Endothelial cell (in vitro differentiated cells): ENCODE data around the gene PNKP. TPM values are rescaled to one million over a fixed set of nuclear protein-coding genes. Genes with fewer than 3 reads are reported as not detected.
A peak's percentile ranks its signal among the peaks of the same experiment; 100 is the strongest.

Source experiments
- DNase-seq: peaks from one replicate; pipeline ENCODE4 v3.0.0; 2021; ENCODE audit warnings: low spot score
- H3K27ac Mint-ChIP-seq: one replicate; pipeline ENCODE4 v1.8.0; 2021; ENCODE audit warnings: mixed read lengths, inconsistent platforms; ENCODE audit not compliant: unreplicated experiment
- H3K27me3 Mint-ChIP-seq: one replicate; pipeline ENCODE4 v1.8.0; 2021; ENCODE audit warnings: mild to moderate bottlenecking, moderate library complexity, mixed read lengths, inconsistent platforms; ENCODE audit not compliant: unreplicated experiment
- H3K36me3 Mint-ChIP-seq: one replicate; pipeline ENCODE4 v1.8.0; 2021; ENCODE audit warnings: mild to moderate bottlenecking, low read depth, mixed read lengths, inconsistent platforms; ENCODE audit not compliant: unreplicated experiment
- H3K4me1 Mint-ChIP-seq: one replicate; pipeline ENCODE4 v1.8.0; 2021; ENCODE audit warnings: mild to moderate bottlenecking, mixed read lengths, inconsistent platforms; ENCODE audit not compliant: unreplicated experiment
- H3K4me3 Mint-ChIP-seq: one replicate; pipeline ENCODE4 v1.8.0; 2021; ENCODE audit warnings: mild to moderate bottlenecking, mixed read lengths, inconsistent platforms; ENCODE audit not compliant: unreplicated experiment
- H3K9me3 Mint-ChIP-seq: one replicate; pipeline ENCODE4 v1.8.0; 2021; ENCODE audit warnings: mixed read lengths, inconsistent platforms; ENCODE audit not compliant: unreplicated experiment
- total RNA-seq: library from RNA; stranded (reverse); fragmentation: NEBNext Ultra II Directional; extraction: Animal tissue kit (Norgen Biotek cat#: 25700); gene quantifications from one replicate; pipeline ENCODE4 v1.2.1, GENCODE V29; 2021; ENCODE audit not compliant: unreplicated experiment
- TF ChIP-seq, protein P1 (sequence below): fragments of 200-600 bp; sonication (generic); IDR thresholded peaks from one replicate; pipeline ENCODE4 v1.5.0; 2021; ENCODE audit warnings: antibody characterized with exemption; ENCODE audit not compliant: unreplicated experiment

Gene PNKP
- total RNA-seq, 1 donor from 2014 or later, result 96.0 TPM

DNA sequence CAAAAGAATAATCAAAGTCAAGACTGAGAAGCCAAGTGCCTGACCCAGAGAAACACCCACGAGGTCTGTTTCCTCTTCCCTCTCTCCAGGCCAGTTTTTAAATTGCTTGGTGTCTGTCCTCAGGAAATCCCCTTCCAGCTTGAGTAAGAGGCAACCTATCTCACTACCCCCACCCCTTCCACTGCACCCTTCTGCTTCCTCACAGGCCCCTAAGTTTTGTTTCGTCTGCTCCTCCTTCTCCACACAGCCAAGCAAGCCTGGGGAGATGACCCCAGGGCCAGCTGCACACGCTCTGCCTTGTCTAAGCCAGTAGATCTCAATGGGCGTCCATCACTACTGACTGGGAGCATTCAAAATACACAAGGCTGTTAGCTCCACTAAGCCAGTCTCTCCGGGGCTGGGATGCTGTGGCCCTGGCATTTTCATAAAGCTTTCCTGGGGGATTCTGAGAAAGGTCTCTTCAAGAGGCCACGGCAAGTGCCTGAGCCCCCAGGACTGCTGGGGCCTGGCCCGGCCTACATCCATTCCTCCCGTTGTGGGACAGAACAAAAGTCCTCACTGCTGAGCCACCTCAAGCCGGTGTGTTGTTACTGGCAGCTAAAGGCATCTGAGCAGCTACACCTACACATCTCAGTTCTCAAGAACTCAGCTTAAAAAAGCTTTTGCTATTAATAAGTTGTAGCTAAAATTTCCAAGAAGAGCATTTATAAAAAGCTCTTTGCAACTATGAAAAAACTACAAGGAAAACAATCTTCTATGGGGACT is 44.2 kb upstream of the PNKP start:
- DNase-seq, result no peak
- Mint-ChIP-seq H3K9me3 (no peaks in the 10 kb centered on the region), H3K27me3 (peaks cover 19% of the 10 kb centered on the region), H3K4me3 (peak overlapping the region; percentile 56), H3K36me3 (peaks cover 48% of the 10 kb centered on the region), H3K4me1 (peaks cover 19% of the 10 kb centered on the region), H3K27ac (peak overlapping the region; percentile 84)
- TF ChIP-seq, protein P1, sequence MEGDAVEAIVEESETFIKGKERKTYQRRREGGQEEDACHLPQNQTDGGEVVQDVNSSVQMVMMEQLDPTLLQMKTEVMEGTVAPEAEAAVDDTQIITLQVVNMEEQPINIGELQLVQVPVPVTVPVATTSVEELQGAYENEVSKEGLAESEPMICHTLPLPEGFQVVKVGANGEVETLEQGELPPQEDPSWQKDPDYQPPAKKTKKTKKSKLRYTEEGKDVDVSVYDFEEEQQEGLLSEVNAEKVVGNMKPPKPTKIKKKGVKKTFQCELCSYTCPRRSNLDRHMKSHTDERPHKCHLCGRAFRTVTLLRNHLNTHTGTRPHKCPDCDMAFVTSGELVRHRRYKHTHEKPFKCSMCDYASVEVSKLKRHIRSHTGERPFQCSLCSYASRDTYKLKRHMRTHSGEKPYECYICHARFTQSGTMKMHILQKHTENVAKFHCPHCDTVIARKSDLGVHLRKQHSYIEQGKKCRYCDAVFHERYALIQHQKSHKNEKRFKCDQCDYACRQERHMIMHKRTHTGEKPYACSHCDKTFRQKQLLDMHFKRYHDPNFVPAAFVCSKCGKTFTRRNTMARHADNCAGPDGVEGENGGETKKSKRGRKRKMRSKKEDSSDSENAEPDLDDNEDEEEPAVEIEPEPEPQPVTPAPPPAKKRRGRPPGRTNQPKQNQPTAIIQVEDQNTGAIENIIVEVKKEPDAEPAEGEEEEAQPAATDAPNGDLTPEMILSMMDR, result no peak

DNA sequence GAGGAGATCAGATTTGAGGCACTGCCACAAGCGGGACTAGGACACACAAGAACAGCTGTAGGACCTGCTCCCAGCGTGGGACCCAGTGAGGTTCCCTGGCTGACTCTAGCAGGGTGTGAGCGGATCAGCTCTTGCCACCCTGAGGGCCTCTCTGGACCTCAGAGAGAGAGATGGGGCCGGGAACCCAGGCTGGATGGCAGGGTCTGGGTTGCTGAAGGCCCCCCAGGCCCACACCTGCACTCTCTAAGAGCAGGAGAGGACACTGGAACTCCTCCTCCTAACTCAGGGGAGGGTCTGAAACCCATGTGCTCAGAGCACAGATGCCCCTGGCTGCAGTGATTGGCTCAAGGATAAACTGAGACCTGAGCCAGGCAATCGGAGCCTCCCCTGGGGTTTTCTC is 42.8 kb upstream of the PNKP start:
- no peaks in the 10 kb centered on the region for H3K9me3 Mint-ChIP-seq
- H3K27ac Mint-ChIP-seq, result no peak overlapping the region
- peaks cover 42% of the 10 kb centered on the region for H3K36me3 Mint-ChIP-seq
- H3K4me3 Mint-ChIP-seq, result no peak overlapping the region
- TF ChIP-seq, protein P1, result no peak
- peaks cover 18% of the 10 kb centered on the region for H3K27me3 Mint-ChIP-seq
- peaks cover 16% of the 10 kb centered on the region for H3K4me1 Mint-ChIP-seq
- no peak for DNase-seq

DNA sequence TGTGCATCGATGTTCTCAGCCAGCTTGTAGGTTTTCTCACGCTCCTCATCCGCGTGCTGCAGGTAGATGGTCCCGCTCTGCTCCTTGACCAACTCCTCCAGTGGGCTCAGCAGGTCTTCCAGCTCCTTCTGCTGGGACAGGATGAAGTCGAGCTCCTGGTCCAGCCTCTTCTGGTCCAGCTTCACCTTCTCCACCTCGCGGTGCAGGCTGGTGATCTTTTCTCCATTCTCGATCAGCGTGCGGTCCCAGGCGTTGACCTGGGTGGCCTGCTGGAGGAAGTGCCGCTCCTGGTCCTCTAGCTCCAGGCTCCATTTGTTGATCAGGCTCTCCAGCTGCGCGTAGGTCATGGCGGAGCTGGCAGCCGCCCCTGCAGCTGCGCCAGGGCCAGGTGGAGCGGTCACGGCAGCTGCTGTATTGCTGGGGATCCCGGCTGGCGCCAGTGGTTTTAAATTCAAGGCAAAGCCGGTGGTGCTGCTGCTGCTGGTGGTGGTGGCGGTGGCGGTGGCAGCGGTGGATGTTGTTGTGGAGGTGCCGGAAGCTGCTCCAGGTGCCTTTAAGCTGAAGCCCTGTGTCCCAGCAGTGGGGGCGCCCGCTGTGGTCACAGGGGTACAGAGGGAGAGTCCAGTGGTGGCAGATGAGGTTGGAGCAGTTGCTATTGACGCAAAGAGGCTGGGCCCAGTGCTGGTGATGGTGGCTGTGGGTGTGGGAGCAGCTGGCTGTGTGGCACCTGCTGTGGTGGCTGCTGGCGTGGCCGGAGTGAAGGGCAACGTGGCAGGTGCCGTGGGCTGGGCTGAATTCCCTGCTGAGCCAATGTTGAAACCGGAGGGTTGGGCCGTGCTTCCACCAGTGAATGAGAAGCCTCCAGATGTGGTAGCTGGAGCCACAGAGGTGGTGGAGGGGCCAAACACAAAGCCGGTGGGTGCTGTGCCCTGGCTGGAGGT is 41.4 kb upstream of the PNKP start:
- TF ChIP-seq, protein P1, result no peak
- DNase-seq, result no peak
- Mint-ChIP-seq H3K27me3 (peaks cover 15% of the 10 kb centered on the region), H3K4me1 (peaks cover 16% of the 10 kb centered on the region), H3K9me3 (no peaks in the 10 kb centered on the region), H3K36me3 (peaks cover 32% of the 10 kb centered on the region), H3K4me3 (no peak overlapping the region), H3K27ac (no peak overlapping the region)

DNA sequence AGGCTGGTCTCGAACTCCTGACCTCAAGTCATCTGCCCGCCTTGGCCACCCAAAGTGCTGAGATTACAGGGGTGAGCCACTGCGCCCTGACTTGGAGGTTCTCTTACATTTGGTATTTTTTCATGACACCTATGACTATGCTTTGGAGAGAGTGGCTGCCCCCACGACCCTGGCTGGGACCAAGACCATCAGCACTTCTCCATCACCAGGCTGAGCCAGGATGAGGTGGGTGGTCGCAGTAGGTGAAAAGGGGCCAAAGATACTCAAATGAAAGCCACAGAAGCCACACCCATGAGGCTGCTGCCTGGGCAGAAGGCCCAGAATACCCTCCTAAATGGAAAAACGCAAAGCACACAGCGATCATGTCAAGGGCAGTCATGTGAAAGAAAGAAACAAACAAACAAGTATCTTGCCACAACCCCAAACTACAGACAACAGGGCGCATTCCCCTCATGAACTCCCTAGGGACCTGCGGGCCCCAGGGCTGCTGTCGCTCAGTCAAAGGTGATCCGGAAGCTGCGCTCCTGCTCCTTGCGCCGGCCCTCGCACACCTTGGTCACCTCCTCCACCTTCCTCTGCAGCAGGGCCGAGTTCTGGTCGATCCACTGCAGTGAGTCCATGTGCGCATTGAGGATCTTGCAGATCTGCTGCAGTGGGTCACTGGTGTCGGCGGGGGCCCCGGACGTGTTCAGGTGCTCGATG is 40.5 kb upstream of the PNKP start:
- H3K36me3 Mint-ChIP-seq, result peaks cover 25% of the 10 kb centered on the region
- no peaks in the 10 kb centered on the region for H3K9me3 Mint-ChIP-seq
- peaks cover 16% of the 10 kb centered on the region for H3K4me1 Mint-ChIP-seq
- DNase-seq, result no peak
- no peak overlapping the region for H3K27ac Mint-ChIP-seq
- H3K4me3 Mint-ChIP-seq, result peak overlapping the region; percentile 37
- TF ChIP-seq, protein P1, result no peak
- peaks cover 13% of the 10 kb centered on the region for H3K27me3 Mint-ChIP-seq
